Stimulated activated CD4-positive, alpha-beta T cell treated with anti-CD3 and anti-CD28 coated beads, Interleukin-2, amount 100 ng/mL, for 24 hours (primary cell): ENCODE results near the gene APOM.
A peak's percentile ranks its signal among the peaks of the same experiment; 100 is the strongest.

Experiments used
- DNase-seq, 2 donors: peaks; one replicate each; pipeline ENCODE4 v3.0.0-alpha.2; 2020

Gene APOM

DNA sequence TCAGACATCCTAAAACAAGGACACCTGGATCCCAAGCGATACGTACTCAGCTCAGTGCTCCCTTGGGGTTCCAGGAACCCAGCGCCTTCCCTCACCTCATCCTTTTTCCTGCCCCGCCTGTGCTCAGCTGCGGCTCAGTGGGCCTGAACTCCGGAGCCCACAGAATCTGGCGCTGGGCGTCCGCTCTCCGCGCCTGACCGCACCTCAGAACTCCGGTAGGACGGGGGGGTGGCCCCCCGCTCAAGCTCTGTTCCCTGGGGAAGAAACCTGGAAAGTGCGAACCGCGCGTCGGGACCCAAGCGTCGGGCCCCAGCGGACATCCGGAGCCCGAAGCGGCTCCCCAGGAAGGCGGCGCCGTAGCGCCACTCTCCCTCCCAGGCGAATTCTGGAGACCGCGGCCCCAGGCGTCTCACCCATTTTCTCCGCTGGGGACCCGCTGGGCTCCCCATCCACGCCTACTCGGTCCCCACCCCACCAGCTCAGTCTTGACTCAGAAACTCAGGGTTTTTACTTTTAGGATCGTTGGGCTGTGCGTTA lies 25.5 kb downstream of the APOM start:
- peak; percentile 54 to 63 for DNase-seq

GRCh38 chr6:31683591-31683990 lies 27.9 kb downstream of the APOM start:
- DNase-seq = no peak

DNA sequence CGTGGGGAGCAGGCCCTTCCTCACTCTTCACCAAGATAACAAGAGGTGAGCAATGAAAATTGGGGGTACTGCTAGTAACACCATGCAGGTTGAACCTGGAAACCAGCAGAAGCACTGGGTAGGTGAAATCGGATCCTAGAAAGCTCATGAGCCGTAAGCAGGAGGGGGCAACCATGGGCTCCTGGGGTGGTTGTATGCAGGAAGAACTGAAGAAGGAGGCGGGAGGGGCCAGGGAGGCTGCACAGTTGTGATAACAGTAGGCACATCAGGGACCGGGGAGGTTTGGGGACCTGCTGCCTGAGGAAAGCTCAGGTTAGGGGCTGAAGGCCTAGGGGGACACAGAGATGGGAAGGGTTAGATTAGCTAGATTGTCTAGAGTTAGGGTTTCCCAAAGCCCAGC lies 30.8 kb downstream of the APOM start:
- no peak for DNase-seq

DNA sequence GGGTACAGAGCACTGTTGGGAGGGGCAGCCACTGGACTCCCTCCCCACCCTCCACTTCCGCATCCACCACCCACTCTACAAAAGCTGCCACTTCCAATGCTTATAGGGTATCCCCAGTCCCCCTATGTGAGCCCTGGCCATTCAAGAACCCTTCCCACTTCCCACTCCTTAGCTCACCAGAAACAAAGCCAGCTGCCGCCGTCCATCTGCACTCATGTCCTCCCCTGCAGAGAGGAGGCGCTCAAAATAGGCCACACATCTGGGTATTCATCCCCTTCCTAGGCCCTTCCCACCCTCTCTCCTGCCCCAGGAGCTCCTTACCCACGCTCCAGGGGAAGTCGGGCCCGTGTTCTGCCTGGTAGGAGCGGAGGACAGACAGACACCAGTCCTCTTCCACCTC lies 31.6 kb downstream of the APOM start:
- no peak for DNase-seq

- DNase-seq = no peak
These were observed 32.4 kb downstream of the APOM start for GRCh38 chr6:31687860-31688693.

DNA sequence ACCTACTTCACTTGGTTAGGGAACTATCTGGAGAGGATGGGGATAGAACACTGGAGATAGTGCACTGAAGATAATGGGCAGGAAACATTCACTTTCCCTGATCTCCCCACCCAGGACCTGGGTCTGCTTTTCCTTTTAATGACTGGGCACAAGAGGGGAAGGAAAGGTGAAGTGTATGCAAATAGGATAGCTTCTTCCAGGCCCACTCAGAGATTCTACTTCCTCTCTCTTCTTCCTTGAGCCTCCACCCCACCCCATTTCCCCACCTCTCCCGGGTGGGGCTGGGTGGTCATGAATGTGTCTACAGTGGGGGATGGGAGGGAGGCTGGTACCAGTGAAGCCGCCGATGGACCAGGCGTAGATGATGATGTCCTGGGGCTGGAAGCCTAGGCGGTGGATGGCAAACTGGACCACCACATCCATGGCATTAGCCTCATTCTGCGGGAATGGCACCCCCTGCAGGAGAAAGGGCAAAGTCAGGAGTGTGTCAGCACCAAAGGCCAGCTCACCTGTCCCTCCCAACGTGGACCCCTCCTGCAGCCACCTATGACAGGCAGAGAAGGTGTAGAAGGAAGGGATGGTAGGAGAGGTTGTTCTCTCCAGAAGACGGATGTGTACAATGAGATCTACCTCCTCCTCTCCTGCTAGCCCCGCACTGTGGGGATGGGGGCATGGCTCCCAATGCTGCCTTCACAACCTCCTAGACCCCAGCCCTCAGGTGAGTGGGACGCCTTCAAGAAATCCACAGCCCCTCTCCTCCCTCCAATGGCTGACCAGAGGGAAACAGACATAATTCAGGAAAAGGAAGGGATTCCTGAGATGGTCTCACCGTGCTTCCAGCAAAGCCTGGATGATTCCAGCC lies 33.8 kb downstream of the APOM start:
- peak in 1 of 2 donors; percentile 22 for DNase-seq

DNA sequence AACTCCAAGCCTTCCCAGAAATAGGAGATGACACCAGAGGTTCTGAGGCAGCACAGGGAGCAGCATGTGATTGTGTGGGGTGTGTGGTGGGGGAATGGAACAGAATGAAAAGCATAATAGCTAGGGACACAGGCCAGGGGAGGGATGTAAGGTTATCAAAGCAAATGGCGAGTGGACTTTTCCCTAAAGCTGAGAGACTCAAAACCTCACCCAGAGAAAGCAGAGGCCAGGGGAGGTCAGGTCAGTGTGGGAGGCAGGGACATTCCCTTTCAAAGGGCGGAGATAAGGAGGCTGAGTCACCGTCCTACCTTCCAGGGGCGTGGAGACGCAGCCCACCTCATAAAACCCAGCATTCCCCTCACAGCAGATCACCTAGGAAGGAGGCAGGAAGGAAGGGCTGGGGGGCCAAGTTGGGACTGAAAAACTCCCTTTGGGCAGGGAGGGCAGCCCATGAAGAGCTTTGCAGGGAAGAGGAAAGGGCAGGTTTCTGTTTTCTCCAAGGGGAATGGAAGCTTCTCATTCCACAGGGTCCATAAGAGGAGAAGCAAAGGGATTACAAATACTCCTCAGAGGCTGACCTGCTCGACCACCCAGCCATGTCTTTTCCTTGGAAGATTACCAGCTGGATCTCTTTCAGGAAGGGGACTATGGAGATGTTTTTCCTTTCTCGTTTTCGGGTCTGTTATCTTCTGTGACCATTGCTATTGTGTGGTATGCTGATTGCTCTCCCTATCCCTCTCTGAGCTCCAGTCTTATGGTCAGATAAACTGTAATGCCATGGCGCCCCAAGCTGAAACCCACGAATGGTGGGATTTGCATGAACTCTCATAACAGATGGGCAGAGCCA lies 34.8 kb downstream of the APOM start:
- DNase-seq = no peak

- no peak for DNase-seq
These were observed 35.4 kb downstream of the APOM start for GRCh38 chr6:31691078-31691463.

- DNase-seq = no peak
These were observed 35.9 kb downstream of the APOM start for GRCh38 chr6:31691564-31692108.

DNA sequence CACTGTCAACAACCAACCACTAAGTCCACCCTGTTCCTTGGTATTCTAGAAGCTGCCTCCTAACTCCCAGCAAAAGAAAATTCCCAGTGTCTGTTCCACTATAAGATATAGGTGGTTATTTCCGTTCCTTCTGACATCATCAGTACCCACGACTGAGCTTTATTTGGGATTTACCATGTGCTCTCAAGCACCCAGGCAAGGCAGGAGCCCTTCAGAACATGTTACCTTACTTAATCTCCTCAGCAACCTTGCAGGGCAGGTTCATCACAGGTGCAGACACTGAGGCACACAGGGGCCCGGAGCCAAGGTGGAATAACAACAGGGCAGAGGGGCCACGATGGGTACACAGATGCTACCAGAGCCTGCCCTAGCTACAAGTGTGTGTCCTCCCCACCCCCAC lies 36.7 kb downstream of the APOM start:
- DNase-seq = no peak

GRCh38 chr6:31692886-31693285 lies 37.2 kb downstream of the APOM start:
- DNase-seq = no peak

- DNase-seq = no peak
These were observed 37.8 kb downstream of the APOM start for GRCh38 chr6:31693535-31693934.

DNA sequence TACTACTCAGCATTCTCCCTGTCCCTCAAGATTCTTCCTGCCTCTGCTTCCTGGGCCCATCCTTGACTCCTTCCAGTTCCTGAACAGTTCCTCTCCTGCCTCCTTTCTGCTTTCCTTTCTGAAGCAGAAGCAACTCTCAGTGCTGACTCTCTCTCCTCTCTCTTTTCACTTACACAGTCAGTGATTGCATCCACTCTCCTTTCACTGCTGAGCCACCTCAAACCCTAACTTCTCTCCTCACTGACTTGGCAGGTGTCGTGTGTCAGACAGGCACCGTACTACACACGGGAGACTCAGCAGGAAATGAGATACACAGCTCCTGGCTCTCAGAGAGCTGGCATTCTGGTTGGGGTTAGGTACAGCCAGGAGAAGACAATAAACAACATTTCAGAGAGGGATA lies 41.9 kb downstream of the APOM start:
- DNase-seq = no peak

DNA sequence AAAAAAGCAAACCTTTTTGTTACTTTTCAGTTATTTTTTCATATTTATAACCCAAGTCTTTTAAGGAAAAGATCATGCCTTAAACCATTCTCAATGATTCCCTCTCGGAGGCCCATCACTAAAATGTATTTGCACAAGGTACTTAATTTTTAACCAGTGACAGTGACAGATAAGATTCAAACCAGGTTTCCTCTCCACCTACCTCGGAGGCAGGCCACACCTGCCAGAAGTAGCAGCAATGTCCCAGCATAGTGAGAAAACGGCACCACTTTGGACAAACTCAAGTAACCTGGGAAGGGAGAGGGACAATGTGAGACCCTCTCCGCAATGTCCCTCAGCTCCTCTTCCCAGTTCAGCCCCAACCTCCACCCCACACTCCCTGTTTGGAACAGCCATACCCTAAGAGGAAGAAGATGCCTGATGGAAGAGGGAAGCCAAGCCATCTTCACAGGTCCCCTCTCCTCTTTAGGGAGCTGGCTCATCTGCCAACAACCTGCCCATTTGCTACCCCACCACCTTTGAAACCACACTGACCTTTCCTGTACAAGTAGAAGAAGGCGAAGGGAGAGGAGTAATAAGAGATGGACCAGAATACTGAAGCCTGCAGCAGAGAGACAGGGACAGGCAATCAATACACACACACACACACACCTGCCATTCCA lies 45.2 kb downstream of the APOM start:
- DNase-seq = no peak

GRCh38 chr6:31701666-31702404 lies 46.1 kb downstream of the APOM start:
- no peak for DNase-seq

DNA sequence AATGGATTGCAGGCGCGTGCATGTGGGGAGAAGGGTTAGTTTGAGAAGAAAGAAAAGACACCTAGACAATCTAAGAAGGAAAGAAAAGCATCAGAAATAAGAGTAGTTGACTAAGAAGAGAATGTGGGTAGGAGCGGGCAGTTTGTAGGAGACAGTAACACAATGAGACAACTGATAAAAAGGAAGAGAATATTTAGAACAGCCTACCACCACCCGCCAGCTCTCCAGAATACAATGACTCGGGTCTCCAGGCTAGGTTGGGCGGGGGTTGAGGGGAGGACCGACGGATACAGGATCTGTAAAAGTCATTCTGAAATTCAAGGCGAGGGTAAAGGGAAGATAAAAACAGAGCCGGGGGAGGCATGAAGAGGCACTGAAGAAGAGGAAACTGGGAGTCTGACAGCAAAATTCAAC lies 46.7 kb downstream of the APOM start:
- DNase-seq = peak in 1 of 2 donors; percentile 46

DNA sequence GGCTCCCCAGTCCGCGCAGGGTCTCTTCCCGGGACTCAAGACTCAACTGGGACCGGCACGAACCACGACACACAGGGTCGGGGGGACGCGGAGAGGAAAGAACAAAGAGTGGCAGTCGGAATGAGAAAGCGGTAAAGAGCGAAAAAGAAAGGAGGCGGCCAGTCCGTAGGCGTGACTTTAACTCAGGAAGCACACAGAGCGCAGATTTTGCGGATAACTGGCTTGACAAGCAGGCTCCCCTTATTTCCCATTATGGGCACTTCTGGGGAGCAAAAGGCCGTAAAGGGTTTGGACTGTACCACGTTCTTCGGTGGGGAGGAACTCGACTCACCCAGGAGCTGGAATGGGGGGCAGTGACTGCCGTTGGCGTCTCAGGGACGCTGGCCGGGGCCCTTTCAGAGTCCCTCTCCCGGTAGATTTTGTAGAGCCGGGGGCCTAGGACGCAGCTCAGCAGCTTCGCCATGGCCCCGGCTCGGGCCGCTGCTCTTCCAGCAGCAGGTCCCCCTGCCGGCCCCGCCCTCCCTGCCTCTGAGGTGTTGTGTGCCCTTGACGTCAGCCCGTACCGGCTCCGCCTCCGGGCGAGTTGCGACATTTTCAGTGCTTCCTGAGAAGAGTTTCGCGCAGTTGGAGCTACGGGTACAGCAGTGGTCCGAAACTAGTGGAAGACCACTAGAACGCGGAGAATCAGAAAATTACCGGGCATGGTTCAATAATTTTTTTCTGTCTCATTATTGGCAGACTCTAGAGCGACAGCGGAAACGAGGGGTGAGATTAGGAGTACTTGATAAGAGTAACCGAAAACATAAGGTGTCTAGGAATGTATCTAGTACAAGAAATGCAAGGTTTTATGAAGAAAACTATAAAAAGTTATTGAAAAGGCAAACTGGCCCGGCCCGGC lies 47.4 kb downstream of the APOM start, which contains the start of gene ABHD16A:
ABHD16A (minus strand) TSS at position 506 of the 898 bp plus-strand sequence; CDS start at position 463, 43 bp downstream.
- peak; percentile 97 to 98 for DNase-seq

DNA sequence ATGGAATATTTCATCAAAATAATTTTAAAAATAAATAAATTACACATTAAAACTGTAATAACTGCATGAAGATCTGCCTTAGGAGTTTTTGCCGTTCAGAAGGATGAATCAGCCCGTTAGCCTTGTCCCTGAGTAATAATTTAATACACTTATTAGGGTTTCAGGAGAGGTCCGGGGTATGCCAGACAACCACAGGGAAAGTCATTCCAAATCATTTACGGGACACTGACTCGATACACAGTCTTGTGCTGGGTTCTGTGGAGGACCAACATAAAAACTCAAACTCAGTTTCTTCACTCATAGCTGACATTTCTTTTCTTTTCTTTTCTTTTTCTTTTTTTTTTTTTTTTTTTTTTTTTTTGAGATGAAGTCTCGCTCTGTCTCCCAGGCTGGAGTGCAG lies 50.2 kb downstream of the APOM start:
- no peak for DNase-seq

GRCh38 chr6:31706599-31706998 lies 50.9 kb downstream of the APOM start, which contains the start of gene LY6G6F:
LY6G6F (plus strand) TSS chr6:31706866; CDS start chr6:31706907, 41 bp downstream.
- DNase-seq = no peak

GRCh38 chr6:31707701-31708100 lies 52.0 kb downstream of the APOM start:
- DNase-seq = no peak
